B cell (primary cell): Measurements from ENCODE around the gene PLS1. TPM values are rescaled to one million over a fixed set of nuclear protein-coding genes. Genes with fewer than 3 reads are reported as not detected.

ENCODE experiments used
- ATAC-seq: fragments of 200-7000 bp; cut with Tn5 transposase; one replicate; pipeline ENCODE4 v1.10.0; 2021; ENCODE audit warnings: low read depth, mild to moderate bottlenecking, moderate number of reproducible peaks, moderate library complexity
- CTCF ChIA-PET: fragments of 350-600 bp; sonication (Branson Sonifier 250); formaldehyde crosslinking; loops from one replicate; lab custom pipeline; 2021; ENCODE audit warnings: antibody characterized with exemption, inconsistent platforms; lab: Charles Lee
- POLR2A ChIA-PET: fragments of 350-600 bp; sonication (Branson Sonifier 250); formaldehyde crosslinking; loops from one replicate; lab custom pipeline; 2021; ENCODE audit warnings: antibody characterized with exemption; lab: Charles Lee
- DNase-seq: peaks from one replicate; pipeline ENCODE4 v3.0.0; 2013
- H2AFZ ChIP-seq: 2 replicates; pipeline ENCODE4 v1.6.1; 2012; ENCODE audit warnings: mild to moderate bottlenecking, low read depth, low read length; ENCODE audit not compliant: insufficient read depth, poor library complexity, severe bottlenecking
- H3K27ac ChIP-seq, 2 donors: 1 replicate in 1 of 2; 2 replicates in 1 of 2; pipeline ENCODE4 v1.5.1; 2012 to 2013; ENCODE audit warnings: low read length in 2 of 2, mild to moderate bottlenecking in 2 of 2, moderate library complexity in 1 of 2
- H3K27me3 ChIP-seq, 4 experiments: fragments of 200-600 bp in 1 of 4; sonication (generic) in 1 of 4; replicated peaks in 1 of 4; 1 replicate in 2 of 4; 2 replicates in 2 of 4; pipeline versions ENCODE4 v1.6.1 to v1.7.0; 2013 to 2016; ENCODE audit warnings: low read length in 3 of 4, mild to moderate bottlenecking in 2 of 4, mixed read lengths in 1 of 4, moderate library complexity in 1 of 4; ENCODE audit not compliant: insufficient read depth in 4 of 4, control insufficient read depth in 3 of 4; ENCODE audit errors: control extremely low read depth in 1 of 4
- H3K36me3 ChIP-seq, 2 experiments: replicated peaks in 1 of 2; 1 replicate in 1 of 2; 2 replicates in 1 of 2; pipeline versions ENCODE4 v1.6.1 to v1.7.1; 2013; ENCODE audit warnings: low read length in 1 of 2; ENCODE audit not compliant: insufficient read depth in 2 of 2, control insufficient read depth in 1 of 2; ENCODE audit errors: control extremely low read depth in 1 of 2, extremely low read depth in 1 of 2
- H3K4me1 ChIP-seq, 2 donors: fragments of 200-600 bp in 1 of 2; sonication (generic) in 1 of 2; 1 replicate in 1 of 2; 2 replicates in 1 of 2; pipeline versions ENCODE4 v1.5.1 to v1.6.1; 2013 to 2017; ENCODE audit warnings: low read length in 2 of 2; ENCODE audit not compliant: control insufficient read depth in 2 of 2, insufficient read depth in 2 of 2
- H3K4me2 ChIP-seq: replicated peaks from 2 replicates; pipeline ENCODE3; 2012; ENCODE audit warnings: mild to moderate bottlenecking, low read depth, low read length; ENCODE audit not compliant: poor library complexity, severe bottlenecking
- H3K4me3 ChIP-seq, 5 experiments: fragments of 200-600 bp in 1 of 5; sonication (generic) in 1 of 5; 1 replicate in 3 of 5; 2 replicates in 2 of 5; pipeline versions ENCODE4 v1.5.1 to v1.7.0; 2011 to 2016; ENCODE audit warnings: low read length in 4 of 5, mild to moderate bottlenecking in 4 of 5, low read depth in 2 of 5, control low read depth in 1 of 5, moderate library complexity in 1 of 5; ENCODE audit not compliant: insufficient read depth in 1 of 5; ENCODE audit errors: control extremely low read depth in 1 of 5, extremely low read depth in 1 of 5
- H3K79me2 ChIP-seq: fragments of 200-600 bp; sonication (generic); one replicate; pipeline ENCODE4 v1.6.0; 2016; ENCODE audit warnings: low read length; ENCODE audit not compliant: control insufficient read depth, insufficient read depth
- H3K9ac ChIP-seq: fragments of 200-600 bp; sonication (generic); 2 replicates; pipeline ENCODE4 v1.6.1; 2017; ENCODE audit warnings: mild to moderate bottlenecking, low read length, moderate library complexity
- H3K9me3 ChIP-seq, 3 donors: one replicate each; pipeline versions ENCODE4 v1.6.1 to v1.7.1; 2013; ENCODE audit warnings: low read length in 2 of 3; ENCODE audit not compliant: control insufficient read depth in 2 of 3, insufficient read depth in 1 of 3; ENCODE audit errors: control extremely low read depth in 1 of 3
- H4K20me1 ChIP-seq: 2 replicates; pipeline ENCODE4 v1.6.0; 2012; ENCODE audit warnings: mild to moderate bottlenecking, low read length; ENCODE audit not compliant: insufficient read depth, control insufficient read depth, poor library complexity, severe bottlenecking
- H3K27ac Mint-ChIP-seq: one replicate; pipeline ENCODE4 v1.8.0; 2021; ENCODE audit warnings: mixed read lengths
- H3K27me3 Mint-ChIP-seq: one replicate; pipeline ENCODE4 v1.8.0; 2021; ENCODE audit warnings: mixed read lengths
- H3K4me1 Mint-ChIP-seq: one replicate; pipeline ENCODE4 v1.8.0; 2021; ENCODE audit warnings: mixed read lengths
- H3K4me3 Mint-ChIP-seq: one replicate; pipeline ENCODE4 v1.8.0; 2021; ENCODE audit warnings: mixed read lengths
- H3K9me3 Mint-ChIP-seq: one replicate; pipeline ENCODE4 v1.8.0; 2022; ENCODE audit warnings: mixed read lengths; ENCODE audit not compliant: insufficient read depth
- CTCF ChIP-seq: fragments of 200-600 bp; IDR thresholded peaks from one replicate; pipeline ENCODE4 v1.8.0; 2022; ENCODE audit warnings: antibody characterized with exemption, mild to moderate bottlenecking
- EZH2 ChIP-seq: IDR thresholded peaks from 2 replicates; pipeline ENCODE4 v1.6.1; 2012; ENCODE audit warnings: borderline replicate concordance, low read depth, mild to moderate bottlenecking, moderate library complexity, low read length; ENCODE audit not compliant: insufficient read depth, poor library complexity, severe bottlenecking
- WGBS: methylation state at CpG from one replicate; pipeline ENCODE4 v1.1.5; 2013; ENCODE audit warnings: missing lambda C conversion rate; ENCODE audit not compliant: insufficient coverage; 5-methylcytosine and 5-hydroxymethylcytosine counted together
- intact Hi-C: fragments of 100-400 bp; cut with micrococcal nuclease; formaldehyde crosslinking; loops from one replicate; pipeline ENCODE4 v1.10.0; 2022
- polyA plus RNA-seq: library from polyadenylated mRNA; depleted of rRNA; stranded (reverse); fragments of >200 nt; gene quantifications from 2 replicates; pipeline ENCODE4 v1.2.3, GENCODE V29; 2012
- total RNA-seq, 2 donors: library from RNA; stranded (reverse); fragments of 120-200 nt in 1 of 2; gene quantifications; 1 replicate in 1 of 2; 2 replicates in 1 of 2; pipeline versions ENCODE4 v1.2.3 to v1.2.4, GENCODE V29; 2013 to 2022

The PLS1 gene
- total and polyA plus RNA-seq, 2 donors (not counting 1 experiment from before 2014, with no cell fraction given), result 0.13 to 0.74 TPM

- Mint-ChIP-seq H3K9me3 (no peaks in the 10 kb centered on the region), H3K4me1 (no peaks in the 10 kb centered on the region), H3K4me3 (no peak overlapping the region), H3K27ac (no peak overlapping the region), H3K27me3 (peaks cover 3% of the 10 kb centered on the region)
- Histone ChIP-seq H3K4me1 (no peaks in the 10 kb centered on the region), H3K4me3 (no peak overlapping the region), H2AFZ (no peak overlapping the region), H3K27ac (no peak overlapping the region), H3K79me2 (no peaks in the 10 kb centered on the region), H3K4me2 (no peak overlapping the region), H3K9ac (no peak overlapping the region), H3K9me3 (no peaks in the 10 kb centered on the region), H3K36me3 (no peaks in the 10 kb centered on the region), H3K27me3 (no peaks in the 10 kb centered on the region), H4K20me1 (no peaks in the 10 kb centered on the region)
- CTCF ChIA-PET, result no interaction called here
- POLR2A ChIA-PET, result no interaction called here
- DNase-seq (no peak), ATAC-seq (no peak)
- TF ChIP-seq CTCF (no peak), EZH2 (no peak)
- intact Hi-C loops, result no loop called here
Measured at GRCh38 chr3:142636050-142636449, 39.9 kb downstream of the PLS1 start.

- Histone ChIP-seq H4K20me1 (no peaks in the 10 kb centered on the region), H3K9me3 (no peaks in the 10 kb centered on the region), H3K4me1 (no peaks in the 10 kb centered on the region), H3K4me2 (no peak overlapping the region), H2AFZ (no peak overlapping the region), H3K79me2 (no peaks in the 10 kb centered on the region), H3K36me3 (no peaks in the 10 kb centered on the region), H3K27me3 (no peaks in the 10 kb centered on the region), H3K9ac (no peak overlapping the region), H3K4me3 (no peak overlapping the region), H3K27ac (no peak overlapping the region)
- WGBS, result no CpG with 5 or more reads among the region's 6 CpGs
- Mint-ChIP-seq H3K4me3 (no peak overlapping the region), H3K27ac (no peak overlapping the region), H3K4me1 (no peaks in the 10 kb centered on the region), H3K27me3 (peaks cover 3% of the 10 kb centered on the region), H3K9me3 (no peaks in the 10 kb centered on the region)
- ChIA-PET CTCF (no interaction called here), POLR2A (no interaction called here)
- TF ChIP-seq CTCF, result no peak
- TF ChIP-seq EZH2, result no peak
- ATAC-seq, result no peak
- no peak for DNase-seq
- intact Hi-C loops, result no loop called here
Measured at GRCh38 chr3:142636664-142637063, 40.5 kb downstream of the PLS1 start.
